HEK293 (cell line): Measurements from ENCODE around the gene TEX9.

Experiments
- CTCF ChIA-PET: fragments of 350-600 bp; formaldehyde crosslinking; extraction: SDS; loops from one replicate; lab custom pipeline; 2021; ENCODE audit warnings: antibody characterized with exemption; lab: Yijun Ruan, JAX
- POLR2A ChIA-PET: fragments of 300-600 bp; formaldehyde crosslinking; extraction: SDS; loops from one replicate; lab custom pipeline; 2020; ENCODE audit warnings: antibody characterized with exemption, inconsistent platforms; lab: Yijun Ruan, JAX
- H3K27ac ChIP-seq: fragments of 200-500 bp; sonication (Bioruptor generic); 2 replicates; pipeline ENCODE4 v1.5.1; 2014; ENCODE audit warnings: low read depth, low read length, control low read depth, inconsistent platforms; ENCODE audit errors: extremely low read depth
- H3K36me3 ChIP-seq, 2 experiments: fragments of 200-500 bp in 1 of 2; sonication (Bioruptor generic) in 1 of 2; 1 replicate in 1 of 2; 2 replicates in 1 of 2; pipeline ENCODE4 v1.5.1; 2014 to 2017; ENCODE audit warnings: inconsistent platforms in 2 of 2, low read length in 2 of 2; ENCODE audit not compliant: control insufficient read depth in 2 of 2, insufficient read depth in 1 of 2
- H3K4me1 ChIP-seq: fragments of 200-500 bp; sonication (Bioruptor generic); 2 replicates; pipeline ENCODE4 v1.5.1; 2014; ENCODE audit warnings: mild to moderate bottlenecking, low read length, inconsistent platforms; ENCODE audit not compliant: control insufficient read depth, insufficient read depth
- H3K4me3 ChIP-seq: 2 replicates; pipeline ENCODE4 v1.5.1; 2011; ENCODE audit warnings: low read depth, mild to moderate bottlenecking, control low read depth, low read length, moderate library complexity
- H3K9me3 ChIP-seq: fragments of 200-500 bp; sonication (Bioruptor generic); 2 replicates; pipeline ENCODE4 v1.5.1; 2014; ENCODE audit warnings: low read depth, low read length, inconsistent platforms; ENCODE audit not compliant: control insufficient read depth, insufficient read depth
- CTCF ChIP-seq: fragments of 450-650 bp; formaldehyde crosslinking; IDR thresholded peaks from 2 replicates; pipeline ENCODE4 v1.5.1; 2016; ENCODE audit warnings: missing biosample characterization, missing genetic modification characterization
- INSM2 ChIP-seq: fragments of 450-650 bp; formaldehyde crosslinking; IDR thresholded peaks from 2 replicates; pipeline ENCODE4 v1.5.1; 2016; ENCODE audit warnings: missing biosample characterization, missing genetic modification characterization
- KLF7 ChIP-seq: fragments of 450-650 bp; formaldehyde crosslinking; IDR thresholded peaks from 2 replicates; pipeline ENCODE4 v1.5.1; 2016; ENCODE audit warnings: missing biosample characterization, missing genetic modification characterization, borderline replicate concordance
- PRDM1 ChIP-seq: fragments of 450-650 bp; formaldehyde crosslinking; IDR thresholded peaks from 2 replicates; pipeline ENCODE4; 2016; ENCODE audit warnings: missing biosample characterization, missing genetic modification characterization
- SP2 ChIP-seq: fragments of 450-650 bp; formaldehyde crosslinking; IDR thresholded peaks from 2 replicates; pipeline ENCODE4 v1.5.1; 2016; ENCODE audit warnings: missing biosample characterization, missing genetic modification characterization
- TRIM28 ChIP-seq: IDR thresholded peaks from 2 replicates; pipeline ENCODE4 v1.6.1; 2011; ENCODE audit warnings: low read length, control low read depth, borderline replicate concordance
- ZBTB44 ChIP-seq: fragments of 450-650 bp; IDR thresholded peaks from 2 replicates; pipeline ENCODE4 v1.5.1; 2018; ENCODE audit warnings: missing biosample characterization, mild to moderate bottlenecking, missing genetic modification characterization
- ZBTB8A ChIP-seq: fragments of 450-650 bp; formaldehyde crosslinking; IDR thresholded peaks from 2 replicates; pipeline ENCODE4 v1.5.1; 2016; ENCODE audit warnings: missing biosample characterization, missing genetic modification characterization
- ZNF140 ChIP-seq: fragments of 450-650 bp; formaldehyde crosslinking; IDR thresholded peaks from 2 replicates; pipeline ENCODE4 v1.5.1; 2016; ENCODE audit warnings: missing biosample characterization, missing genetic modification characterization
- ZNF16 ChIP-seq: fragments of 450-650 bp; formaldehyde crosslinking; IDR thresholded peaks from 2 replicates; pipeline ENCODE4 v1.5.1; 2016; ENCODE audit warnings: low read depth, missing biosample characterization, missing genetic modification characterization
- ZNF18 ChIP-seq: fragments of 450-650 bp; formaldehyde crosslinking; IDR thresholded peaks from 2 replicates; pipeline ENCODE4 v1.5.1; 2016; ENCODE audit warnings: missing biosample characterization, missing genetic modification characterization
- ZNF2 ChIP-seq: fragments of 450-650 bp; formaldehyde crosslinking; IDR thresholded peaks from 2 replicates; pipeline ENCODE4 v1.5.1; 2016; ENCODE audit warnings: missing biosample characterization, missing genetic modification characterization
- ZNF335 ChIP-seq: fragments of 450-650 bp; formaldehyde crosslinking; conservative IDR thresholded peaks from 2 replicates; pipeline ENCODE4 v1.5.1; 2016; ENCODE audit warnings: missing biosample characterization, missing genetic modification characterization
- ZNF354C ChIP-seq: fragments of 450-650 bp; formaldehyde crosslinking; IDR thresholded peaks from 2 replicates; pipeline ENCODE4 v1.5.1; 2016; ENCODE audit warnings: missing biosample characterization, missing genetic modification characterization, low read depth, borderline replicate concordance
- ZNF654 ChIP-seq: fragments of 450-650 bp; formaldehyde crosslinking; IDR thresholded peaks from 2 replicates; pipeline ENCODE4 v1.5.1; 2016; ENCODE audit warnings: low read depth, missing biosample characterization, missing genetic modification characterization
- ZNF791 ChIP-seq: fragments of 450-650 bp; formaldehyde crosslinking; IDR thresholded peaks from 2 replicates; pipeline ENCODE4 v1.5.1; 2016; ENCODE audit warnings: missing biosample characterization, missing genetic modification characterization
- ZNF830 ChIP-seq: fragments of 450-650 bp; IDR thresholded peaks from 2 replicates; pipeline ENCODE4 v1.5.0; 2018; ENCODE audit warnings: missing biosample characterization, missing genetic modification characterization, low read depth, mild to moderate bottlenecking, moderate library complexity
- ZNF837 ChIP-seq: fragments of 450-650 bp; formaldehyde crosslinking; IDR thresholded peaks from 2 replicates; pipeline ENCODE4 v1.5.1; 2016; ENCODE audit warnings: missing biosample characterization, missing genetic modification characterization
- ZNF843 ChIP-seq: fragments of 450-650 bp; formaldehyde crosslinking; IDR thresholded peaks from 2 replicates; pipeline ENCODE4 v1.5.1; 2016; ENCODE audit warnings: missing biosample characterization, missing genetic modification characterization
- ZSCAN23 ChIP-seq: fragments of 450-650 bp; formaldehyde crosslinking; IDR thresholded peaks from 2 replicates; pipeline ENCODE4 v1.5.1; 2016; ENCODE audit warnings: missing biosample characterization, missing genetic modification characterization

TEX9 gene

GRCh38 chr15:56428821-56429458 is 63.7 kb downstream of the TEX9 start:
- H3K4me1 ChIP-seq, result no peaks in the 10 kb centered on the region
- H3K36me3 ChIP-seq, result peaks cover 3 to 19% of the 10 kb centered on the region in 2 experiments; a peak in 2 of 3 replicates
- ChIA-PET POLR2A (no interaction called here), CTCF (interaction anchor here (0.6 to 5.7 kb wide), 13 partner anchors 10 to 1051 kb away, joined by 3 to 83 read pairs (median 4); no protein-coding TSS in a partner anchor)
- TF ChIP-seq CTCF (tag by site-specific recombination), result peak; percentile 9; the same call in 1 of the 2 replicates
- 0 out of 2 replicates have a peak, but pooled peaks have one; percentile 9 for TF ChIP-seq PRDM1 (tag by site-specific recombination)
- TF ChIP-seq ZNF335 (tag by site-specific recombination), result no peak
- no peak for TF ChIP-seq ZNF354C
- peak; percentile 78 for TF ChIP-seq ZNF654 (tag by site-specific recombination)
- no peak overlapping the region for H3K27ac ChIP-seq
- no peaks in the 10 kb centered on the region for H3K9me3 ChIP-seq
- H3K4me3 ChIP-seq, result no peak overlapping the region

- no peaks in the 10 kb centered on the region for H3K4me1 ChIP-seq
- H3K36me3 ChIP-seq, result peaks cover 3 to 12% of the 10 kb centered on the region in 2 experiments; a peak in 2 of 3 replicates
- CTCF ChIA-PET, result interaction anchor here (0.6 kb wide), 2 partner anchors 68 to 302 kb away, joined by 4 to 5 read pairs; no protein-coding TSS in a partner anchor
- H3K9me3 ChIP-seq, result no peaks in the 10 kb centered on the region
- POLR2A ChIA-PET, result no interaction called here
- no peak for TF ChIP-seq ZNF791 (tag by site-specific recombination)
- no peak for TF ChIP-seq ZNF830 (tag by site-specific recombination)
- no peak for TF ChIP-seq ZNF354C
- TF ChIP-seq ZBTB44 (tag by site-specific recombination), result no peak
- TF ChIP-seq TRIM28, result no peak
- no peak for TF ChIP-seq ZNF16
- no peak for TF ChIP-seq ZSCAN23 (tag by site-specific recombination)
- TF ChIP-seq INSM2 (tag by site-specific recombination), result no peak
- no peak for TF ChIP-seq SP2 (tag by site-specific recombination)
- no peak for TF ChIP-seq ZNF843 (tag by site-specific recombination)
- TF ChIP-seq ZNF18 (tag by site-specific recombination), result no peak
- TF ChIP-seq ZNF2 (tag by site-specific recombination), result no peak
- no peak for TF ChIP-seq KLF7 (tag by site-specific recombination)
- no peak for TF ChIP-seq ZNF140 (tag by site-specific recombination)
- no peak for TF ChIP-seq ZBTB8A (tag by site-specific recombination)
- no peak for TF ChIP-seq ZNF837 (tag by site-specific recombination)
- no peak overlapping the region for H3K27ac ChIP-seq
- H3K4me3 ChIP-seq, result no peak overlapping the region
These were observed 67.1 kb downstream of the TEX9 start for GRCh38 chr15:56432304-56432703.
